NCI-H2227 (cell line): Measurements from ENCODE around the gene EID2.

Source experiments
- DNase-seq: peaks from one replicate; lab custom pipeline; 2025; ENCODE audit not compliant: unreplicated experiment; lab: John Stamatoyannopoulos, UW

EID2 gene

GRCh38 chr19:39539165-39539517 is 820 bp downstream of the EID2 start:
- DNase-seq: no peak

DNA sequence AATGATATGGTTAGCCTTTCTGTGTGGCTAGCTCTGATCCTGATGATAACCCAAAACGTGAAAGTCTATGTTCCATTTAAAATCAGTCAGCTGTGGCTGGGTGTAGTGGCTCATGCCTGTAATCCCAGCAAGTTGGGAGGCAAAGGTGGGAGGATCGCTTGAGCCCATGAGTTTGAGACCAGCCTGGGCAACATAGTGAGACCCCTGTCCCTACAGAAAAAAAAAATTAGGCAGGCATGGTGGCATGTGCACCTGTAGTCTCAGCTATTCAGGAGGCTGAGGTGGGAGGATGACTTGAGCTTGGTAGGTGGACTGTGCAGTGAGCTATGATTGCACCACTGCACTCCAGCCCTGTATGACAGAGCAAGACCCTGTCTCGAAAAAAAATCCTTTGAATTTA is 6.2 kb downstream of the EID2 start:
- no peak for DNase-seq

DNA sequence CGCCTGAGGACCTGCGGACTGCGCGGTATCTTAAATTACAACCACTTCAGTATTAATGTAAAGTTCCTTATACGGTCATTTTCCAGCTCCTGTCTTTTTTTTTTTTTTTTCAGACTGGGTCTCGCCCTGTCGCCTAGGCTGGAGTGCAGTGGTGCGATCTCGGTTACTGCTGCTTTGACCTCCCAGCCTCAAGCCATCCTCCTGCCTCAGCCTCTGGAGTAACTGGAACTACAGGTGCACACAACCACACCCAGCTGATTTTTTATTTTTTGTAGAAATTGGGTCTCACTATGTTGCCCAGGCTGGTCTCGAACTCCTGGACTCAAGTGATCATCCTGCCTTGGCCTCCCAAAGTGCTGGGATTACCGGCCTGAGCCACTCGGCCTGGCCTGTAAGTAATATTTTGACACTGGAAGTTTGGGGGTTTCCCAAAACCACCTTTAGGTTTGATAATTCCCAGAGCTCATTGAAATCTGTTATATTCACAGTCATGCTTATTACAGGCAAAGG is 6.9 kb downstream of the EID2 start:
- DNase-seq: no peak

- peak; percentile 100 for DNase-seq
Observed at GRCh38 chr19:39532233-39533002, 7.5 kb downstream of the EID2 start, which contains the start of gene EID2B. TSS of gene EID2B (minus strand) at chr19:39532852. CDS start at chr19:39532802, 50 bp downstream.

GRCh38 chr19:39531834-39532232 is 8.1 kb downstream of the EID2 start:
- DNase-seq: no peak

DNA sequence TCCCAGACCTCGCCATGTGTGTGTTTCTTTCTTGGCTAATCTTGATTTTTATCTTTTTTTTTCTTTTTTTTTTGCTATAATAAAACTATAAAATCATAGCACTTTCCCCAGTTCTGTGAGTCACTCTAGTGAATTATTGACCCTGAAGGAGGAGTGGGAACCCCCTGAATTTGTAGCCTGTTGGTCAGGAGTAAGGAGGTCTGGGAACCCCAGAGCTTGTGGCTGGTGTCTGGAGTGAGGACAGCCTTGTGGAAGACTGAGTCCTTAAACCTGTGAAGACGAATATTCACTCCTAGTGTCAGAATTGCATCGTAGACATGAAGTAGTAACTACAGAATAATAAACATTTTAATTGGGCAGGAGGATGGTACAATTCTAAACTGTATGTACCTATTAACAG is 14.8 kb downstream of the EID2 start:
- DNase-seq: no peak

DNA sequence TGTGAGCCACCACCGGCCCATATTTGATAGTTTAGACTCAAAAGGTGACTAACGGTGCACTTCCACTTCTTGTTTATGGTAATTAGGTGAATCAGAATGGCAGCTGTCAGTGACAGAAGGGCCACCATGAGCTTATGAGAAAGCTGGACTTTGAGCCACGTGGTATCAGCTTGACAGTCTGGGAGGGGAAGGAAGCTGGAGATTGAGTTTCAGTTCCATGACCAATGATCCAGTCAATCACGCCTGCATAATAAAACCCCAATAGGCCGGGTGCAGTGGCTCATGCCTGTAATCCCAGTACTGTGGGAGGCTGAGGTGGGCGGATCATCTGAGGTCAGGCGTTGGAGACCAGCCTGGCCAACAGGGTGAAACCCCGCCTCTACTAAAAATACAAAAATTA is 15.5 kb downstream of the EID2 start:
- no peak for DNase-seq

DNA sequence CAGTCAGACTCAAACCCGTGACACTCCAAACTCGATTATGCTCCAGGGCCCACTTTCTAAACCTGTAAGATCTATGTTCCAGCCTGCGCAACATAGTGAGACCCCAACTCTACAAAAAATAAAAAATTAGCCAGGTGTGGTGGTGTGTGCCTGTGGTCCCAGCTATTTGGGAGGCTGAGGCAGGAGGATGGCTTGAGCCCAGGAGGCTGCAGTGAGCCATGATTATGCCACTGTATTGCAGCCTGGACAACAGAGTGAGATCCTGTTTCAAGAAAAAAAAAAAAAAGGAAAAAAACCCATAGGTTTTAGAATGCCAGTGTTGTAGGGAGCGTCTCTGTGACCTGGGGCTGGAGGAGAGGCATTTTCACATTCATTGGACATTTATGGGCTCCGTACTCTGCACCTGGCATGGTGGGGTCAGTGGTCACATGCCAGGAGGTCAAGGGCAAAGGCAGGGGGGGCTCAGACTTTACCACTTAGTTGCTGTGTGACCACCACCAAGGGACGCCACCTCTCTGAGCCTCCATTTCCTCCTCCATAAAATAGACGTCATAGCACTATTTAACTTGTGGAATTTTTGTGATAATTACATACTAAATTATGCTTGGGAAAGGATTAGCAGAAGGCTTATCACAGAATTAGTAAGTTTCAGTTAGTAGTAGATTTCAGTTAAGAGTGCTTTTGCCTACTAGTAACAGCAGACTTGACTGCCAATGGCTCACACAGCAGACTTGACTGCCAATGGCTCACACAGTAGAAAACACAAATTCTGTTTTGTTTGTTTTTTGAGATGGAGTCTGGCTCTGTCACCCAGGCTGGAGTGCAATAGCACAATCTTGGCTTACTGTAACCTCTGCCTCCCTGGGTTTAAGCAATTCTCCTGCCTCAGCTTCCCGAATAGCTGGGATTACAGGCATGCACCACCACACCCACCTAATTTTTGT is 19.1 kb downstream of the EID2 start:
- no peak for DNase-seq

GRCh38 chr19:39518975-39519374 is 21.0 kb downstream of the EID2 start:
- peak; percentile 74 for DNase-seq

GRCh38 chr19:39518458-39518857 is 21.5 kb downstream of the EID2 start:
- peak; percentile 74 for DNase-seq

DNA sequence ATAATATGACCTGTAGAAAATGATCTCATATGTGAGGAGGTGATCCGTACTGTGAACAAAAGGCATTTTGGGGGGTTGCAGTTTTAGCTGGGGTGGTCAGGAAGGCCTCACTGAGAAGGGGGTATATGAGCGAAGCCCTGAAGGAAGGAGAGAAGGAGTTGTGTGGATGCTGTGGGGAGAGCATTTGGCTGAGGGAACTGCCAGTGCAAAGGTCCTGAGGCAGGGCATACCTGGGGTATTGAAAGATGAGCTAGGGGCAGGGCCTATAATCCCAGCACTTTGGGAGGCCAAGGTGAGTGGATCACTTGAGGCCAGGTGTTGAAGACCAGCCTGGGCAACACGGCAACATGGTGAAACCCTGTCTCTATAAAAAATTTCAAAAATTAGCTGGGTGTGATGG is 22.5 kb downstream of the EID2 start:
- DNase-seq: no peak

GRCh38 chr19:39516270-39516669 is 23.7 kb downstream of the EID2 start:
- DNase-seq: no peak

DNA sequence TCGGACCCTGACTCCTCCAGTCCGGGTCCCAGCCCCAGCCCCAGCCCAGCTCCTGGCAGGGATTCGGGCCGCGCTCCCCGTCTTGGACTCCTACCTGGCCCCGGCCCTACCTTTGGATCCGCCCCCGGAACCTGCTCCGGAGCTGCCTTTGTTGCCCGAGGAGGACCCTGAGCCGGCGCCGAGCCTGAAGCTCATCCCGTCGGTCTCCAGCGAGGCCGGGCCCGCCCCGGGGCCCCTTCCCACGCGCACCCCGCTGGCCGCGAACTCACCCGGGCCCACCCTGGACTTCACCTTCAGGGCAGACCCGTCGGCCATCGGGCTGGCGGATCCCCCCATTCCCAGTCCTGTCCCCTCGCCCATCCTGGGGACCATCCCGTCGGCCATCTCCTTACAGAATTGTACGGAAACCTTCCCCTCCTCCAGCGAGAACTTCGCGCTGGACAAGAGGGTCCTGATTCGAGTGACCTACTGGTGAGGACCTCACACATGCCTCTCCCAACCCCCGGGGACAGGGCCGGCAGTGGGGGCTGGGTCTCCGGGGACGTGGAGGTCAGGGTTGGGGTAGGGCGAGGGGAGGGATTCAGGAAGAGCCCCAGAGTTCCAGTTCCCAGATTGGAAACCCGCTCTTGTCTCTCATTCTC is 24.3 kb downstream of the EID2 start:
- peak; percentile 77 for DNase-seq

- DNase-seq: peak; percentile 96
Observed at GRCh38 chr19:39514840-39515550, 25.0 kb downstream of the EID2 start, which contains the start of gene SELENOV. TSS of gene SELENOV (plus strand) at chr19:39515139. CDS start at chr19:39515213, 74 bp downstream.

GRCh38 chr19:39512988-39513387 is 27.0 kb downstream of the EID2 start:
- DNase-seq: no peak

DNA sequence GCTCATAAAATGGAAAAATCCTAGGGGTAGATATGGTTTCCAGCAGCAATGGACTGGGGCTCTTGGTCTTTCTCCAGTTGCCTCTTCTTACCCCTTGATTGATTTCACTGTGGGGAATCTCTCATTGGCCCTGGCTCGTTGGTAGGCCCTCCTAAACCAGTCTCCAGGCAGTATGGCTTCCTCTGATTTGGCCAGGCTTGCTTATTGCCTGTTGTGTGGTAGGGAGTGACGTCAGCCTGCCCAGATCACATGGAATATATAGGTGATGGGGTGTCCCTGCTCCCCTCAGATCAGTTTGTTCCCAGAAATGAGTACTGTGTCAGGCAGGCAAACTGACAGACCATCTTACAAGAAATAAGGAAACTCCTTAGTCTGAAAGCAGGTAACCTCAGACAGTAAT is 30.7 kb downstream of the EID2 start:
- no peak for DNase-seq

- no peak for DNase-seq
Observed at GRCh38 chr19:39508629-39509028, 31.3 kb downstream of the EID2 start.

DNA sequence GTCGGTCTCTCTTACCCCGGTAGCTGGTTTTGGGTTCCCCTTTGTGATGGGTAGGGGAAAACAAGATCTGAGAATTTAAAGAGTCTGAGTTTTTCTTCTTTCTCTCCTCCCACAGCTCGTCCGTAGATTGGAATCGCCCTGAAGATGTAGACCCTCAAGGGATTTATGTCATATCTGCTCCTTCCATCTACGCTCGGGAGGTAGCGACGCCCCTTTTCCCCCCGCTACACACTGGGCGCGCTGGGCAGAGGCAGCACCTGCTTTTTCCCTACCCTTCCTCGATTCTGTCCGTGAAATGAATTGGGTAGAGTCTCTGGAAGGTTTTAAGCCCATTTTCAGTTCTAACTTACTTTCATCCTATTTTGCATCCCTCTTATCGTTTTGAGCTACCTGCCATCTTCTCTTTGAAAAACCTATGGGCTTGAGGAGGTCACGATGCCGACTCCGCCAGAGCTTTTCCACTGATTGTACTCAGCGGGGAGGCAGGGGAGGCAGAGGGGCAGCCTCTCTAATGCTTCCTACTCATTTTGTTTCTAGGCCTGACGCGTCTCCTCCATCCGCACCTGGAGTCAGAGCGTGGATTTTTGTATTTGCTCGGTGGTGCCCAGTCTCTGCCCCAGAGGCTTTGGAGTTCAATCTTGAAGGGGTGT is 32.1 kb downstream of the EID2 start:
- DNase-seq: peak; percentile 76

- peak; percentile 92 for DNase-seq
Observed at GRCh38 chr19:39506944-39507714, 32.8 kb downstream of the EID2 start.
